HG03280 (cell line): ENCODE data around the gene CDCP2.

Experiments
- ATAC-seq: cut with Tn5 transposase; IDR thresholded peaks from one replicate; pipeline ENCODE4 v1.9.1; 2021; ENCODE audit warnings: mild to moderate bottlenecking, moderate library complexity; ENCODE audit not compliant: unreplicated experiment

The CDCP2 gene

GRCh38 chr1:54137534-54138061 is 15.2 kb downstream of the CDCP2 start:
- no peak for ATAC-seq

GRCh38 chr1:54136963-54137533 is 15.8 kb downstream of the CDCP2 start:
- ATAC-seq: no peak

GRCh38 chr1:54136269-54136896 is 16.4 kb downstream of the CDCP2 start:
- no peak for ATAC-seq

- ATAC-seq: no peak
Measured at GRCh38 chr1:54135436-54136120, 17.2 kb downstream of the CDCP2 start.

- ATAC-seq: no peak
Measured at GRCh38 chr1:54134295-54134694, 18.5 kb downstream of the CDCP2 start.

- ATAC-seq: no peak
Measured at GRCh38 chr1:54132495-54132894, 20.3 kb downstream of the CDCP2 start.

GRCh38 chr1:54131419-54131818 is 21.4 kb downstream of the CDCP2 start:
- no peak for ATAC-seq

- ATAC-seq: no peak
Measured at GRCh38 chr1:54129858-54130257, 22.9 kb downstream of the CDCP2 start.

GRCh38 chr1:54127594-54128300 is 25.1 kb downstream of the CDCP2 start:
- no peak for ATAC-seq

- no peak for ATAC-seq
Measured at GRCh38 chr1:54126271-54126815, 26.5 kb downstream of the CDCP2 start.

GRCh38 chr1:54125386-54126070 is 27.3 kb downstream of the CDCP2 start:
- ATAC-seq: no peak

- no peak for ATAC-seq
Measured at GRCh38 chr1:54124906-54125305, 27.9 kb downstream of the CDCP2 start.

- no peak for ATAC-seq
Measured at GRCh38 chr1:54124472-54124871, 28.3 kb downstream of the CDCP2 start.

- ATAC-seq: no peak
Measured at GRCh38 chr1:54122992-54123391, 29.8 kb downstream of the CDCP2 start.

- ATAC-seq: no peak
Measured at GRCh38 chr1:54122135-54122751, 30.6 kb downstream of the CDCP2 start.

GRCh38 chr1:54121482-54122134 is 31.2 kb downstream of the CDCP2 start:
- ATAC-seq: no peak

- ATAC-seq: no peak
Measured at GRCh38 chr1:54120698-54121481, 31.9 kb downstream of the CDCP2 start.

GRCh38 chr1:54120018-54120697 is 32.6 kb downstream of the CDCP2 start:
- no peak for ATAC-seq
